GM18907 (cell line): Measurements from ENCODE around the gene DDR2.
"Not testable (repeated sequence)": the region's sequence is repeated elsewhere in the genome, so short reads cannot be mapped to it uniquely, and the experiment has no call there.

ENCODE experiments used
- ATAC-seq: cut with Tn5 transposase; IDR thresholded peaks from one replicate; pipeline ENCODE4 v1.9.1; 2021; ENCODE audit warnings: mild to moderate bottlenecking, moderate library complexity; ENCODE audit not compliant: unreplicated experiment

DDR2 gene

GRCh38 chr1:162632217-162632666, at the start of gene DDR2:
TSS of gene DDR2 (plus strand) at chr1:162632464. CDS start at chr1:162719064, 86,600 bp downstream.
- no peak for ATAC-seq

- not testable (repeated sequence) for ATAC-seq
Observed at GRCh38 chr1:162582901-162583300, 49.4 kb upstream of the DDR2 start.

- not testable (repeated sequence) for ATAC-seq
Observed at GRCh38 chr1:162585101-162585500, 47.2 kb upstream of the DDR2 start.

- ATAC-seq, result no peak
Observed at GRCh38 chr1:162587347-162587746, 44.9 kb upstream of the DDR2 start.

GRCh38 chr1:162587761-162588260, 44.5 kb upstream of the DDR2 start:
- no peak for ATAC-seq

- ATAC-seq, result no peak
Observed at GRCh38 chr1:162590101-162590500, 42.2 kb upstream of the DDR2 start.

GRCh38 chr1:162590686-162591085, 41.6 kb upstream of the DDR2 start:
- no peak for ATAC-seq

- ATAC-seq, result no peak
Observed at GRCh38 chr1:162596514-162597170, 35.6 kb upstream of the DDR2 start.

GRCh38 chr1:162599451-162599850, 32.8 kb upstream of the DDR2 start:
- no peak for ATAC-seq

GRCh38 chr1:162603117-162603516, 29.1 kb upstream of the DDR2 start:
- not testable (repeated sequence) for ATAC-seq

- ATAC-seq, result no peak
Observed at GRCh38 chr1:162605225-162605927, 26.9 kb upstream of the DDR2 start.

GRCh38 chr1:162609306-162609705, 23.0 kb upstream of the DDR2 start:
- no peak for ATAC-seq

GRCh38 chr1:162612606-162613400, 19.5 kb upstream of the DDR2 start:
- no peak for ATAC-seq

GRCh38 chr1:162616848-162617247, 15.4 kb upstream of the DDR2 start:
- no peak for ATAC-seq

- no peak for ATAC-seq
Observed at GRCh38 chr1:162617513-162617912, 14.8 kb upstream of the DDR2 start.

GRCh38 chr1:162619076-162619475, 13.2 kb upstream of the DDR2 start:
- no peak for ATAC-seq

GRCh38 chr1:162621256-162621655, 11.0 kb upstream of the DDR2 start:
- ATAC-seq, result no peak

- ATAC-seq, result no peak
Observed at GRCh38 chr1:162625679-162626078, 6.6 kb upstream of the DDR2 start.

GRCh38 chr1:162626094-162626493, 6.2 kb upstream of the DDR2 start:
- ATAC-seq, result no peak

- no peak for ATAC-seq
Observed at GRCh38 chr1:162626761-162627160, 5.5 kb upstream of the DDR2 start.

GRCh38 chr1:162627662-162628296, 4.5 kb upstream of the DDR2 start:
- no peak for ATAC-seq
